ENCODE results near the gene PARP11.

PARP11 gene

DNA sequence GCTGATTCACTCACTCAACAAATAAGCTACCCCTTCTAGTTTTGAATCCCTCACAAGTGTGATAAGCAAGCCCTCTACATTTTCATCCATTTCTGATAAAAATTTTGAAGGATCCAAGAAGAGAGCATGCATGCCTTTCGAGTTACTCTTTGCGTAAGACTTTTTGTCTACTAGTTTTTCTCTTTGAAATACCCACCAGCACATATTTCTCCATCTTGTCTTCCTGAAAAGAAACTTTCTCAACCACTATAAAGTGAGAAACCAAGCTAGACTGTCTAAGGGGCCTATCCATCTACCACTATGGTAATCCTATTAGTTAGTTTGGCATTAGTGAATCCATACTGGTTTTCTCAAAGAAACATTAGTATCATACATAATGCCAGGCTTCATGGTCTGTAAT lies 56.9 kb downstream of the PARP11 start:
- DNase-seq, result no peak

- no peak for DNase-seq
These were observed 58.0 kb downstream of the PARP11 start for GRCh38 chr12:3815094-3815766.

DNA sequence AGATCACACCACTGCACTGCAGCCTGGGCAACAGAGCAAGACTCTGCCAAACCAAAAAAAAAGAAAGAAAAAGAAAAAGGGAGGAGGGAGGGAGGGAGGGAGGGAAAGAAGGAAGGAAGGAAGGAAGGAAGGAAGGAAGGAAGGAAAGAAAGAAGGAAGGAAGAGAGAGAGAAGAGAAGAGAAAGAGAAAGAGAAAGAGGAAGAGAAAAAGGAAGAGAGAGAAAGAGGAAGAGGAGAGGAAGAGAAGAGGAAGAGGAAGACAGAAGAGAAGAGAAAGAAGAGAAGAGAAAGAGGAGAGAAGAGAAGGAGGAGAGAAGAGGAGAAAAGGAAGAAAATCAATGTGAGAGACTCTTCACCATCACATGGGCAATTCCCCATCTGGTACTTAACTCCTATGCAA lies 62.7 kb downstream of the PARP11 start:
- no peak for DNase-seq

- DNase-seq, result no peak
These were observed 63.2 kb downstream of the PARP11 start for GRCh38 chr12:3810016-3810370.

DNA sequence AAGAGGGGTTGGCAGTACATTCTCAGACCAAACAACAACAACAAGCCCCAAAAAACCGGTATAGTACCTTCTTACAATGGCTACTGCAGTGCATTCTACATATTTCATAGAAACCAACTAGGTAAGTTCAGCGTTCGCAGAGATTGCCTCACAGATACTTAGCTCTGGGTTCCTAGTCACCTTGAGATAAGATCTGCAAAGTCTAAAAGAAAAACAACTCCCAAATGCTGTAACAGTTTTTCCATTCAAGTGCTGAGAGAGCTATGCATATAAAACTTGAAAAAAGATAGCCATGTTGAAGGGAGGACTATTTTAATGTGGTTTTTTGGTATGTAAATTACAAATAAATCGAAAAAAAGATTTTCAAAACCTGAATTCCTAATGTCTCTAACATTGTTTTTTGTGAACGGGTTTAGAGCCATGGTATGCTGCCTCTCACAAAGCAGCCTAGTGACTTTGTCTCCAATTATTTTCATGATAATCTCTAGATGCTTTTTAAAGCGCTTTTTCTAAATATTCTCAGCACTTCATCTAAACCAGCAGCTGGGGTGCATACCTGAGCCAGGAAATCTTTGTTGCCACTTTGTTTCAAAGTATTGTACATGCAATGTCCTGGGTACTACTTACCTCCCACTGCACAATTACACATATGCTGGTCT lies 63.7 kb downstream of the PARP11 start:
- no peak for DNase-seq

GRCh38 chr12:3805077-3805476 lies 68.1 kb downstream of the PARP11 start:
- no peak for DNase-seq

- DNase-seq, result no peak
These were observed 69.2 kb downstream of the PARP11 start for GRCh38 chr12:3803865-3804472.

- DNase-seq, result no peak
These were observed 70.5 kb downstream of the PARP11 start for GRCh38 chr12:3802721-3803120.

- DNase-seq, result no peak
These were observed 75.6 kb downstream of the PARP11 start for GRCh38 chr12:3797531-3798048.

DNA sequence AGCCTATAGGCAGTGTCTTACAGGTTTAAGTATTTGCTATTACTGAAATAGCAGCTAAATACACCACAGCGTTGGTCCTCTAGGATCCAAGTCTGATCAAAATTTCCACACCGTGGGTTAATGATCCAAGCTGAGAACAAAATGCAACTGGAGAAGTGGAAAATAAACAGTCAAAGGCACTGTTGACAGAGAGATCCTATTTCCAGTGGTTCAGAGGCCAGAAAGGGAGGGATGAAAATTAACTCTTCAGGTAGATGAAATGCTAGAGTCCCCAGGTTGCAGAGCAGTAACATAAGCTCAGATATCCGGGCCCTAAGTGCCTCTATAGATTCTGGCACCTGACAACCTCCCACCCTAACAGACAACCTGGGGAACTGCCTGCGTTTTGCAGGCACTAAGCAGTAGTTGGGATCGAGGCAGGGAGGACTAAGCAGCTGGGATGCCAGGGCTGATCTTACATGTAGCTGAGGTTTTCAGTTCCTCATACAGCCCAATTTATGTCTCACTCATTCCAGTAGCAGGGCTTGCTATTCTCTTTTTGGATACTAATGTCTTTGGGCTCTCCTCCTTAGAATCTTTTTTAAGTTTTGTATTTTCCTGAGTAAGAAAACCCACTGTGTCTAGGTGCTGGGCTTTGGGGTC lies 77.6 kb downstream of the PARP11 start:
- no peak for DNase-seq

GRCh38 chr12:3795066-3795465 lies 78.1 kb downstream of the PARP11 start:
- no peak for DNase-seq

- DNase-seq, result no peak
These were observed 80.4 kb downstream of the PARP11 start for GRCh38 chr12:3792623-3793288.

- DNase-seq, result no peak
These were observed 81.8 kb downstream of the PARP11 start for GRCh38 chr12:3791256-3791874.

- no peak for DNase-seq
These were observed 82.6 kb downstream of the PARP11 start for GRCh38 chr12:3790642-3791041.

GRCh38 chr12:3789838-3790237 lies 83.4 kb downstream of the PARP11 start:
- DNase-seq, result no peak

DNA sequence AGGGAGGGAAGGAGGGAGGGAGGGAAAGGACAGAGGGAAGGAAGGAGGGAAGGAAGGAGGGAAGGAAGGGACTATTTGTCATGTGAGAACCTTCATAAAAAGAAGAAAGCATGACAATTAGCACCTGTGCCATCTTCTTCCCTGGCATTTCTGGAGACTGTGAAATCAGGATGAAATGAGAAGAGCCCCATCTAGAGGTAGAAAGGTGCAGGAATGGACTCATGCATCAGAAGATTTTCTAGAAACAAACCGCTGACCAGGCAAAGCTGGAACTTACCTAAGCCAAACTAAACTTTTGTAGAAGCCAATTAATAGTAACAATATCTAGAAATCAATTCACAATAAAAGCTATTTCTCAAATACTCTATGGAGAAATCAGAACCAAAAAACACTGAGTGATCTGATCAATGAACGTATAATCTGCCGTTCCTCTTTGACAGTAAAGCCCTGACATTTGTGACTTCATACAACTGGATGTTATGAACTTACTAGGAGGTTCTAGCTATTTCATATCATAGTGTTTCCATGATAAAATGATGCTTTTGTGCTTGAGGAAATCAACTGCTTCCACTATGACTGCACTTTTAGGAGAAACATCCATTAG lies 95.9 kb downstream of the PARP11 start:
- no peak for DNase-seq

- DNase-seq, result no peak
These were observed 97.7 kb downstream of the PARP11 start for GRCh38 chr12:3775385-3776035.

DNA sequence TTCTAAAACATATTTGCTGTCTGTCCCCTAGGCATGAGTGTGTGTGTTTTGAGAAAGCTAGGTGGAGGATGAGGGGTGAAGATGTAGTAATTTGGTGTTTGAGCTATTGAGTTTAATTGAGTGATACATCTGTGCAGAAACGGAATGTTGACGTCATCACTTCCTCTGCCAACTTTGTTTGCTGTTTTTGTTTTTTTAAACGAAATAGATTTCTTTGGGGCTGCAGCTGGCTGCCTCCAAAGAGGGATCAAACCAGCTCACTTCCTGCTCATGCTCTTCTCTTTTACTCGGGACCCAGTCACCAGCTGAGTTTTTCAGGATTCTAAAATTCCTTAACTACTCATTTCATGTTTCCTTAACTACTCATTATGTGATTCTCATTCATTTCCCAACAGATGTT lies 100.8 kb downstream of the PARP11 start:
- no peak for DNase-seq

- DNase-seq, result no peak
These were observed 101.3 kb downstream of the PARP11 start for GRCh38 chr12:3771853-3772252.

- DNase-seq, result no peak
These were observed 102.3 kb downstream of the PARP11 start for GRCh38 chr12:3770891-3771290.

DNA sequence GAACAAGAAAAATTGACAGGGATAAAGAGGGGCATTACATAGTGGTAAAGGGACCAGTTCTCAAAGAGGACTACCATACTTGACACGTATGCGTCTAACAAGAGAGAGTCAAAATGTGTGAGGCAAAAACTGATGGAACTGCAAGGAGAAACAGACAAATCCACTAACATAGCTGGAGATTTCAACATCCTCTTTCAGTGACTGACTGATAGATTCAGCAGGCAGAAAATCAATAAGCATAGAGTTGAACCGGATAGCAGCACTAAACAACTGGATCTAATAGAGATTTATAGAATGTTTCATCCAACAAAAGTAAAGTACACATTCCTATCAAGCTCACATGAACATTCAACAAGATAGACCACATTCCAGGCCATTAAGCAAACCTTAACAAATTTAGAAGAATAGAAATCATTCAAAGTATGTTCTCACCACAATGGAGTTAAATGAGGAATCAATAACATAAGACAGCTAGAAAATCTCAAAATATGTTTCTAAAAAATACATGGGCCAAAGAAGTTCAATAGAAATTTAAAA lies 104.2 kb downstream of the PARP11 start:
- DNase-seq, result no peak

Data from activated gamma-delta T cell (primary cell).